ENCODE measurements around the gene TOR2A. TPM values are rescaled to one million over a fixed set of nuclear protein-coding genes. Genes with fewer than 3 reads are reported as not detected.

TOR2A gene
- total RNA-seq, 1 donor, result 4.7 TPM

DNA sequence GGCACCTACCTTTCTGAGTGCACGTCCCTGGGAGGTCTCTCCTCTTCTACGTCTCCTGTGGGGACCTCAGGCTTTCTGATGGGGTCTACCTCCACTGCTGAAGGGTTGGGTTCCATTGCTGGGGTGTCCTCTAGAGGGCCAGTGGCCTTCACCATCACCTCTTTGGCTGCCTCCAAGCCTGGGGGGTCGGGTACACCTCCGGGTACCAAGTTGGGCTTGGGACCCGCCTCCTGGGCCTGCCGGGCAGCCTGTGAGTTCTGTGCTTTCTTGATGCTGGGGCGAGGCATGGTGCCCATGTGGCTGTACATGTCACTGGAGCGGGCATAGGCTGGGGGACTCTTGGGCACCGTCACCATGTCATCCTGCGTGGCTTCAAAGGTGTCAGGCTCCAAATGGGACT, 38.9 kb upstream of the TOR2A start:
- Histone ChIP-seq H3K27ac (ENCODE audit: low read depth, low read length) (no peak overlapping the region), H3K9me3 (ENCODE audit: low read depth, low read length) (no peaks in the 10 kb centered on the region), H3K4me2 (ENCODE audit: insufficient read depth, low read length) (no peak overlapping the region), H3K36me3 (ENCODE audit: insufficient read depth, low read length) (no peaks in the 10 kb centered on the region), H4K20me1 (ENCODE audit: insufficient read depth, low read length) (peaks cover 3% of the 10 kb centered on the region), H3K79me2 (ENCODE audit: insufficient read depth, low read length) (no peaks in the 10 kb centered on the region), H3K4me1 (ENCODE audit: insufficient read depth, low read length) (peaks cover 11% of the 10 kb centered on the region), H2AFZ (ENCODE audit: low read length) (no peak overlapping the region), H3K4me3 (ENCODE audit: insufficient read depth, low read length) (no peak overlapping the region), H3K27me3 (ENCODE audit: insufficient read depth, low read length) (peaks cover 4% of the 10 kb centered on the region)
- no peak for DNase-seq (ENCODE audit: insufficient read length, low spot score, missing footprints)
- TF ChIP-seq, protein P1, sequence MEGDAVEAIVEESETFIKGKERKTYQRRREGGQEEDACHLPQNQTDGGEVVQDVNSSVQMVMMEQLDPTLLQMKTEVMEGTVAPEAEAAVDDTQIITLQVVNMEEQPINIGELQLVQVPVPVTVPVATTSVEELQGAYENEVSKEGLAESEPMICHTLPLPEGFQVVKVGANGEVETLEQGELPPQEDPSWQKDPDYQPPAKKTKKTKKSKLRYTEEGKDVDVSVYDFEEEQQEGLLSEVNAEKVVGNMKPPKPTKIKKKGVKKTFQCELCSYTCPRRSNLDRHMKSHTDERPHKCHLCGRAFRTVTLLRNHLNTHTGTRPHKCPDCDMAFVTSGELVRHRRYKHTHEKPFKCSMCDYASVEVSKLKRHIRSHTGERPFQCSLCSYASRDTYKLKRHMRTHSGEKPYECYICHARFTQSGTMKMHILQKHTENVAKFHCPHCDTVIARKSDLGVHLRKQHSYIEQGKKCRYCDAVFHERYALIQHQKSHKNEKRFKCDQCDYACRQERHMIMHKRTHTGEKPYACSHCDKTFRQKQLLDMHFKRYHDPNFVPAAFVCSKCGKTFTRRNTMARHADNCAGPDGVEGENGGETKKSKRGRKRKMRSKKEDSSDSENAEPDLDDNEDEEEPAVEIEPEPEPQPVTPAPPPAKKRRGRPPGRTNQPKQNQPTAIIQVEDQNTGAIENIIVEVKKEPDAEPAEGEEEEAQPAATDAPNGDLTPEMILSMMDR (IDR thresholded peaks at IDR 0.05; ENCODE audit: extremely low read depth, low read depth, low read length), result no peak

DNA sequence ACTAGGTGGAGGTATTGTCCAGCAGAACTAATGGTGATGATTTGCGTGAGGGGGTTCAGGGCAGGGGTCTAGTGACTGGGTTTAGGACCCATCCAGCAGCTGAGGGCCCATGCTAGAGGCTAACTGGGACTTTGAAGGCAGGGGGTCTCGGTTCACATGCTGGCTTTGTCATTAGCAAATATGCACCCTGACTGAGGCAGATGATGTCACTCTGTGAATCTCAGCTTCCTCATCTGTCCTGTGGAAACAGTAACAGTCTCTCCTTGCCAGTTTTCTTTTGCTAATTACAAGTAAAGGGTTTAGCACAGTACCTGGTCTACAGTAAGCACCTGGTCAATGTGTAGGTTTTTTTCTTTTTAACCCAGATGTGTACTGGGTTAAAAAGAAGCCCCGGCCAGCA, 38.2 kb upstream of the TOR2A start:
- H4K20me1 ChIP-seq (ENCODE audit: insufficient read depth, low read length), result peaks cover 3% of the 10 kb centered on the region
- H3K4me2 ChIP-seq (ENCODE audit: insufficient read depth, low read length), result no peak overlapping the region
- H2AFZ ChIP-seq (ENCODE audit: low read length), result no peak overlapping the region
- H3K79me2 ChIP-seq (ENCODE audit: insufficient read depth, low read length), result no peaks in the 10 kb centered on the region
- no peak overlapping the region for H3K4me3 ChIP-seq (ENCODE audit: insufficient read depth, low read length)
- DNase-seq (ENCODE audit: insufficient read length, low spot score, missing footprints), result no peak
- no peaks in the 10 kb centered on the region for H3K9me3 ChIP-seq (ENCODE audit: low read depth, low read length)
- H3K4me1 ChIP-seq (ENCODE audit: insufficient read depth, low read length), result peaks cover 11% of the 10 kb centered on the region
- peaks cover 4% of the 10 kb centered on the region for H3K27me3 ChIP-seq (ENCODE audit: insufficient read depth, low read length)
- H3K27ac ChIP-seq (ENCODE audit: low read depth, low read length), result no peak overlapping the region
- TF ChIP-seq, protein P1 (IDR thresholded peaks at IDR 0.05; ENCODE audit: extremely low read depth, low read depth, low read length), result no peak
- H3K36me3 ChIP-seq (ENCODE audit: insufficient read depth, low read length), result no peaks in the 10 kb centered on the region

DNA sequence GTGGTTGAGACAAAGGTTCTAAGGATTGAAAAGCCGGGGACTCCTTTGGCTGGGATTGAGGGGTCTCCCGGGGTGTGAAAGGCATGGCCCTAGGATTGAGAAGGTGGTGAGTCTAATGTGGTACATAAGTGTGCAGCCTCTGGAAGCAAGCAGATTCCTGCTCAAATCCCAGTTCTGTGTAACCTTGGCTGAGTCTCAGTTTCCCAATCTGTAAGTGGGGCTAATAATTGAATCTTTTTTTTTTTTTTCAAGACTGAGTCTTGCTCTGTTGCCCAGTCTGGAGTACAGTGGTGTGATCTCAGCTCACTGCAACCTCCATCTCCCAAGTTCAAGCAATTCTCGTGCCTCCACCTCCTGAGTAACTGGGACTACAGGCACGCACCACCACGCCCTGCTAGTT, 37.5 kb upstream of the TOR2A start:
- no peak for DNase-seq (ENCODE audit: insufficient read length, low spot score, missing footprints)

DNA sequence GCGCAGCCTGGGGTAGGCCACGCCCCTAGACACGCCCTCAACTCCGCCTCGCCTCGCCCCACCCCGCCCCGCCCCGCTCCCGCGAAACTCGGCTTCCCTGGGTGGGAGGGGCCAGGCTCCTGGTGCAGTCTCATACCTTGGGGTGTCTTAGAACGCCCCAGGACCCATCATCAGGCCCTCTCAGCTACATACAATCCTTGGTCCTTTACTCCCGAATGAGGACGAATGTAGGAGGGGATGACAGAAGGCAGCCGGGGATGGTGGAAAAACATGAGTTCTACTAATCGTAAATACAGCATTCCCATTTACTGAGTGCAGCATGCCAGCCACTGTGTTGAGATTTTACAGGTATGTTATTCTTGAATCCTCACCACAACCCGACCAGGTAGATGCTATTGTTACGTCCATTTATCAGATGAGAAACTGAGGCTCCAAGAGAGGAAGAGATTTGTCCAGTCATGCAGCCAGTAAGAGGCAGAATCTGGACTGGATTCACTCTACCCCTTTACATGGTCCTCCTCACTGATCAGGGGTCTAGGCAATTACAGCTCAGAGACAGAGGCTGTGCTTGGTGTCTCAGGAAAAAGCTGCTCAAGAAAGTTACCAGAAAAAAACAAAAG, 36.6 kb upstream of the TOR2A start:
- Histone ChIP-seq H3K27ac (ENCODE audit: low read depth, low read length) (no peak overlapping the region), H3K9me3 (ENCODE audit: low read depth, low read length) (no peaks in the 10 kb centered on the region), H3K4me2 (ENCODE audit: insufficient read depth, low read length) (peak overlapping the region; percentile 86), H3K4me1 (ENCODE audit: insufficient read depth, low read length) (peaks cover 11% of the 10 kb centered on the region), H2AFZ (ENCODE audit: low read length) (no peak overlapping the region), H3K36me3 (ENCODE audit: insufficient read depth, low read length) (no peaks in the 10 kb centered on the region), H4K20me1 (ENCODE audit: insufficient read depth, low read length) (peaks cover 3% of the 10 kb centered on the region), H3K79me2 (ENCODE audit: insufficient read depth, low read length) (no peaks in the 10 kb centered on the region), H3K4me3 (ENCODE audit: insufficient read depth, low read length) (peak overlapping the region; percentile 73), H3K27me3 (ENCODE audit: insufficient read depth, low read length) (peaks cover 4% of the 10 kb centered on the region)
- peak; percentile 80 for DNase-seq (ENCODE audit: insufficient read length, low spot score, missing footprints)
- TF ChIP-seq, protein P1 (IDR thresholded peaks at IDR 0.05; ENCODE audit: extremely low read depth, low read depth, low read length), result no peak

More for the DNA sequence above, 37.5 kb upstream of the TOR2A start:
- Histone ChIP-seq H3K4me1 (ENCODE audit: insufficient read depth, low read length) (peaks cover 11% of the 10 kb centered on the region), H4K20me1 (ENCODE audit: insufficient read depth, low read length) (peaks cover 3% of the 10 kb centered on the region), H3K79me2 (ENCODE audit: insufficient read depth, low read length) (no peaks in the 10 kb centered on the region), H3K36me3 (ENCODE audit: insufficient read depth, low read length) (no peaks in the 10 kb centered on the region), H3K4me2 (ENCODE audit: insufficient read depth, low read length) (no peak overlapping the region), H3K9me3 (ENCODE audit: low read depth, low read length) (no peaks in the 10 kb centered on the region), H2AFZ (ENCODE audit: low read length) (no peak overlapping the region), H3K27ac (ENCODE audit: low read depth, low read length) (no peak overlapping the region), H3K27me3 (ENCODE audit: insufficient read depth, low read length) (peaks cover 4% of the 10 kb centered on the region), H3K4me3 (ENCODE audit: insufficient read depth, low read length) (no peak overlapping the region)
- TF ChIP-seq, protein P1 (IDR thresholded peaks at IDR 0.05; ENCODE audit: extremely low read depth, low read depth, low read length), result no peak

All from osteoblast (primary cell).